ENCODE results near the gene TBC1D5. TPM values are rescaled to one million over a fixed set of nuclear protein-coding genes. Genes with fewer than 3 reads are reported as not detected.
A peak's percentile ranks its signal among the peaks of the same experiment; 100 is the strongest.
"Not testable (repeated sequence)": the region's sequence is repeated elsewhere in the genome, so short reads cannot be mapped to it uniquely, and the experiment has no call there.

TBC1D5 gene
- polyA plus RNA-seq, 3 donors: 49.9 to 51.9 (median 51.5) TPM

GRCh38 chr3:17674082-17674686 is 68.2 kb downstream of the TBC1D5 start:
- DNase-seq (ENCODE audit: extremely low read depth in 1 of 11, low read depth in 9 of 11, low spot score in 4 of 11): no peak

DNA sequence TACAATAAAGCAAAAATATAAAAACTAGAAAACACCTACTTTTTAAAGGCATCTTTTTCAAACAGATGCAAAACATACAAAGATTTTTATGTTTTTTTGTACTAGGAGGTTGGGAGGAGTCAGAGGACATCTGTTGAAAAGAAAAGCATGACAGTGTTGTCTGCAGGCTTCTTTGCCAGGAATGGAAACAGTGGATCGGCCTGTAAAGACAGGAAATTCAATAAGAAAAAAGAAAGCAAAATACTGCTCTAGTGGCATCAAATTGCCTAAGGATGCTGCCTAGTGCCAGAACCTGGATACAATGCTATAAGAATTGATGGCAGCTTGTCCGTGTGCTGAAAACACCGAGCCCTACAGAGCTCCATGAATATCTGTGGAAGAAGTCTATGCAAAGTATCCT is 69.9 kb downstream of the TBC1D5 start:
- DNase-seq (ENCODE audit: extremely low read depth in 1 of 11, low read depth in 9 of 11, low spot score in 4 of 11): peak in 1 of 11 donors; percentile 3

GRCh38 chr3:17670749-17671148 is 71.7 kb downstream of the TBC1D5 start:
- no peak for DNase-seq (ENCODE audit: extremely low read depth in 1 of 11, low read depth in 9 of 11, low spot score in 4 of 11)

- no peak for DNase-seq (ENCODE audit: extremely low read depth in 1 of 11, low read depth in 9 of 11, low spot score in 4 of 11)
Measured at GRCh38 chr3:17664923-17665322, 77.5 kb downstream of the TBC1D5 start.

DNA sequence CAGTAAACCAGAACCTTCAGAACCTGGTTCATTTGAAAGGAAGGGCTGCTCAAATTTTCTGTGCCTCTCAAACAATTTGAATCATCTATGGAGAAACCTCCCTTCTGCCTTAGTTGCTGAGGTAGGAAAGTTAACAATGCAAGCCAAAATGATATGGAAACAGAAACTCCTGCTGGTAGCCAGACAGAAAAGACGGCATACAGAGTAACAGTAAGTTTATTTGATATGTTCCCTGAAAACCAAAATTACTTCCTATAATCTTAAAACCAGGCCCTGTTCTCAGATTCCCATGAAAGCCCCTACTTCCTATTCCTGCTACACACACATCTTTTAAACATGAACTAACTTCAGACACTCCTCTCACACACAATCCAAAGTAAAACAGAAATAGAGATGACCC is 86.2 kb downstream of the TBC1D5 start:
- no peak for DNase-seq (ENCODE audit: extremely low read depth in 1 of 11, low read depth in 9 of 11, low spot score in 4 of 11)

- DNase-seq (ENCODE audit: extremely low read depth in 1 of 11, low read depth in 9 of 11, low spot score in 4 of 11): no peak
Measured at GRCh38 chr3:17655743-17656142, 86.7 kb downstream of the TBC1D5 start.

- DNase-seq (ENCODE audit: extremely low read depth in 1 of 11, low read depth in 9 of 11, low spot score in 4 of 11): not testable (repeated sequence)
Measured at GRCh38 chr3:17649748-17650147, 92.7 kb downstream of the TBC1D5 start.

GRCh38 chr3:17648630-17649355 is 93.6 kb downstream of the TBC1D5 start:
- not testable (repeated sequence) for DNase-seq (ENCODE audit: extremely low read depth in 1 of 11, low read depth in 9 of 11, low spot score in 4 of 11)

DNA sequence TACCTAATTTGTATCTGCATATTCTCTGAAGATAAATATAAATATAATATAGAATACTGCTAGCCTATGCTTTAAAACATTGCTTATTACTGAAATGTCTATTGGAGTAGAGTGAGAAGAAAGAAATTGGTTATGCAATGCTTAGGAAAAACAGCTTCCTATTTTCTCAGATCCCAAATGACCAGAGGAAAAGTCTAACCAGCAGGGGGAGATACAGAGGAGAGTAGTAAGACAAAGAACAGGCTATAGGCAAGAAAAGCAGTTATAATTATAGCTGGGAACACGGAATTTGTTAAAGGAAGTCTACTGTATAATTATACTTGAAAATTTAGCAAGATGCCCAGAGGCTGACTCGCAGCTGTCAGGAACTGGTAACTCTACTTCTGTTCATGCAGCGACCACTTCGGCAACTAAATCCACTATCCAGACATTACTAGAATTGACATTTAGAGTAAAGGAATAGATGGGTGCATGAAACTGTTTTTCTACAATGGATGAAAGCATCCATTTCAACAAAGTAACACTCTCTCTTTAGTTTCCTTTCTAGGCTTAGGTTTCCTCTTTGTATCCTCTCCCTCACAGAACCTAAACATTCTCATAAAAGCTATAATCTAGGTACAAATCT is 97.2 kb downstream of the TBC1D5 start:
- DNase-seq (ENCODE audit: extremely low read depth in 1 of 11, low read depth in 9 of 11, low spot score in 4 of 11): peak; percentile 10 to 52 (median 29)

- no peak for DNase-seq (ENCODE audit: extremely low read depth in 1 of 11, low read depth in 9 of 11, low spot score in 4 of 11)
Measured at GRCh38 chr3:17643691-17644090, 98.7 kb downstream of the TBC1D5 start.

DNA sequence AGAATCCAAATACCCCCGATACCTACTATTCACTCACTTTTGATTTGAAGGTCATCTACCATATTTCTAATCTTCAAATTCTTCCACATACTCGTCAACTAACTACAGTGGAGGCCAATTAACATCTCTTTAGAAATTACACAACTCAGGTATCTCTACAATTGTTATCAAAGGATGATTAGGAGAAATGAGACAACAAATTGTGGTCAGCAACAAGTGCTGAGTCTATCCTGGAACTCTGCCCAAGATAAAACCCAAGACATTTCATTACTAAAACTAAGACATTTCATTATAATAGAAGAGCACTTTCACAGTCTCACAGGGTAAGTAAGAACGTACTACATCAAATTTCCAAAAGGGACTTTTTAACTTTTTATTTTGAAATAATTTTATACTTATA is 100.0 kb downstream of the TBC1D5 start:
- DNase-seq (ENCODE audit: extremely low read depth in 1 of 11, low read depth in 9 of 11, low spot score in 4 of 11): no peak

- no peak for DNase-seq (ENCODE audit: extremely low read depth in 1 of 11, low read depth in 9 of 11, low spot score in 4 of 11)
Measured at GRCh38 chr3:17640466-17640865, 102.0 kb downstream of the TBC1D5 start.

- no peak for DNase-seq (ENCODE audit: extremely low read depth in 1 of 11, low read depth in 9 of 11, low spot score in 4 of 11)
Measured at GRCh38 chr3:17639765-17640164, 102.7 kb downstream of the TBC1D5 start.

GRCh38 chr3:17639257-17639656 is 103.2 kb downstream of the TBC1D5 start:
- no peak for DNase-seq (ENCODE audit: extremely low read depth in 1 of 11, low read depth in 9 of 11, low spot score in 4 of 11)

GRCh38 chr3:17638356-17638755 is 104.1 kb downstream of the TBC1D5 start:
- no peak for DNase-seq (ENCODE audit: extremely low read depth in 1 of 11, low read depth in 9 of 11, low spot score in 4 of 11)

DNA sequence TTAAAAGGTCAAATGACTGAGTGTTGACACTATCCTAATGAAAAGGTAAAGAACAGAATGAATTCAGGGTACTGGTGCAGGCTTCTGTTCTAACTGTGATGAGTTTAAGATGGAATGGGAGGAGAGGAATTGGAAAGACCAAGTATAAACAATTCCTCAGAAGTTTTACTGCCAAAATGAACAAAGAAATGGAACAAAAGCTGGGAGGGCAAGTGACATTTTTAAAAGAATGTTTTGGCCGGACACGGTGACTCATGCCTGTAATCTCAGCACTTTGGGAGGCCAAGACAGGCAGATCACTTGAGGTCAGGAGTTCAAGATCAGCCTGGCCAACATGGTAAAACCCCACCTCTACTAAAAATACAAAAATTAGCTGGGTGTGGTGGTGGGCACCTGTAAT is 106.8 kb downstream of the TBC1D5 start:
- not testable (repeated sequence) for DNase-seq (ENCODE audit: extremely low read depth in 1 of 11, low read depth in 9 of 11, low spot score in 4 of 11)

GRCh38 chr3:17634964-17635363 is 107.5 kb downstream of the TBC1D5 start:
- DNase-seq (ENCODE audit: extremely low read depth in 1 of 11, low read depth in 9 of 11, low spot score in 4 of 11): no peak

- no peak for DNase-seq (ENCODE audit: extremely low read depth in 1 of 11, low read depth in 9 of 11, low spot score in 4 of 11)
Measured at GRCh38 chr3:17634201-17634600, 108.2 kb downstream of the TBC1D5 start.

DNA sequence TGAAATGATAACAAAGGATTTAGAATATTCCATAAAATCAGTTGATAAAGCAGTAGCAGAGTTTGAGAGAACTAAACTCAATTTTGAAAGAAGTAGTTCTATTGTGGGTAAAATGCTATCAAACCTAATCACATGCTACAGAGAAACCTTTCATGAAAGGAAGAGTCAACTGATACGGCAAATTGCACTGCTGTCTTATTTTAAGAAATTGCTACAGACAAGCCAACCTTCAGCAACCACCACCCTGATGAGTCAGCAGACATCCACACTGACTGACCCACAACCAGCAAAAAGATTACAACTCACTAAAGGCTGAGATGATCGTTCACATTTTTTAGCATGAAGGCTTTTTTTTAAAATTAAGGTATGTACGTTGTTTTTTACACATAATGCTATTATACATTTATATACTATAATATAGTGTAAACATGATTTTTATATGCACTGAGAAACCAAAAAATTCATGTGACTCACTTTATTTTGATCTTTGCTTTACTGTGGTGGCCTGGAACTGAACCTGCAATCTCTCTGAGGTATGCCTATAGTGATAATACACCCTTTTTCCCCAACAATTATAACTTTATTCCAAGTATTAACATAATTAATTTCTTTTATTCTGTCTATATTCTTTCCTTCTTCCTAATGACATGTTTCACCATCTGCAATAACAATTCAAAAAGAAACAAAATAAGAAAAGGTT is 109.9 kb downstream of the TBC1D5 start:
- DNase-seq (ENCODE audit: extremely low read depth in 1 of 11, low read depth in 9 of 11, low spot score in 4 of 11): no peak

- DNase-seq (ENCODE audit: extremely low read depth in 1 of 11, low read depth in 9 of 11, low spot score in 4 of 11): no peak
Measured at GRCh38 chr3:17631609-17632008, 110.8 kb downstream of the TBC1D5 start.
